DND-41 (cell line): ENCODE measurements around the gene MCM5.

Experiments
- EZH2 ChIP-seq: IDR thresholded peaks from 3 replicates; pipeline ENCODE4 v1.6.1; 2012; ENCODE audit warnings: borderline replicate concordance, low read depth, mild to moderate bottlenecking, moderate library complexity, low read length, inconsistent platforms; ENCODE audit not compliant: severe bottlenecking
- TF ChIP-seq, protein P1 (sequence below): IDR thresholded peaks from 2 replicates; pipeline ENCODE4 v1.5.1; 2012; ENCODE audit warnings: borderline replicate concordance, low read length, moderate library complexity, mild to moderate bottlenecking; ENCODE audit not compliant: poor library complexity, severe bottlenecking; ENCODE audit errors: extremely low read depth

DNA sequence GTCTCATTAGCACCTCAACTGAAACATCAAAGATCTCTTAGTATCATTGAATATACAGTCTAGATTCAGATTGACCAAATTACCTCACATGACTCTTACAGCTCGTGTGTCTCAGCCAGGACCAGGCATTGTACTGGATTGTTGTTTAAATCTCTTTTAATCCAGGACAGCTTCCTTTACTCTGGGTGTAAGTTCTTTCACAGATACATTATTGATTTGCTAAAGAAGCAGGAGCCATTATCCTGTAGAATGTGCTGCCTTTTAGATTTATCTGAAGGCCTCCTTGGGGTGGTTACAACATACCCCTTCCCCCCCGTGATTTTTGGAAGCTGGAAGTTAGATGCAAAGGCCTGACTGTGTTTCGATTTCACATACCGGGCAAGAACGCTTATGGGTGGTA, 4.2 kb downstream of the MCM5 start:
- TF ChIP-seq, protein P1, sequence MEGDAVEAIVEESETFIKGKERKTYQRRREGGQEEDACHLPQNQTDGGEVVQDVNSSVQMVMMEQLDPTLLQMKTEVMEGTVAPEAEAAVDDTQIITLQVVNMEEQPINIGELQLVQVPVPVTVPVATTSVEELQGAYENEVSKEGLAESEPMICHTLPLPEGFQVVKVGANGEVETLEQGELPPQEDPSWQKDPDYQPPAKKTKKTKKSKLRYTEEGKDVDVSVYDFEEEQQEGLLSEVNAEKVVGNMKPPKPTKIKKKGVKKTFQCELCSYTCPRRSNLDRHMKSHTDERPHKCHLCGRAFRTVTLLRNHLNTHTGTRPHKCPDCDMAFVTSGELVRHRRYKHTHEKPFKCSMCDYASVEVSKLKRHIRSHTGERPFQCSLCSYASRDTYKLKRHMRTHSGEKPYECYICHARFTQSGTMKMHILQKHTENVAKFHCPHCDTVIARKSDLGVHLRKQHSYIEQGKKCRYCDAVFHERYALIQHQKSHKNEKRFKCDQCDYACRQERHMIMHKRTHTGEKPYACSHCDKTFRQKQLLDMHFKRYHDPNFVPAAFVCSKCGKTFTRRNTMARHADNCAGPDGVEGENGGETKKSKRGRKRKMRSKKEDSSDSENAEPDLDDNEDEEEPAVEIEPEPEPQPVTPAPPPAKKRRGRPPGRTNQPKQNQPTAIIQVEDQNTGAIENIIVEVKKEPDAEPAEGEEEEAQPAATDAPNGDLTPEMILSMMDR: no peak
- TF ChIP-seq EZH2: no peak
